Measurements from ENCODE around the gene BPIFB6.

DNA sequence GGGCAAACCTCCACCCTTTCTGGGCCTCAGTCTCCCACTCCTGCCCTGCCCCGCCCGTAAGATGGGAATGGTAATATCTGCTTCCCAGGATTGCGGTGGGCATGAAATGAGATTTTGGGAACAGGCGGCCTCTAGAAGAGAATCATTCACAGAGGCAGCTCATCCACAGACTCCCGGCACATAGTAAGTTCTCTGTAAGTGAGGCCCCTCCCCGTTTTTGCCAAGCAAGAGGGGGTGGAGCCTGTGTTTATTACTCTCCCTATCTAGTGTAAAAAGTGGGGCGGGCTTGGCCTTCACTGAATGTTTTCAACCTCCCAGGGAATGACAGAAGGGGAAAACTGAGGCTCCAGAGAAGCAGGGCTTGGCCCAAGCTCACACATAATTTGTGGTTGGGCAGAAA is 47.3 kb upstream of the BPIFB6 start:
- TF ChIP-seq, protein P1, sequence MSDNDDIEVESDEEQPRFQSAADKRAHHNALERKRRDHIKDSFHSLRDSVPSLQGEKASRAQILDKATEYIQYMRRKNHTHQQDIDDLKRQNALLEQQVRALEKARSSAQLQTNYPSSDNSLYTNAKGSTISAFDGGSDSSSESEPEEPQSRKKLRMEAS (IDR thresholded peaks at IDR 0.05) = no peak
- no peak for TF ChIP-seq YY1 (IDR thresholded peaks at IDR 0.05)
- TF ChIP-seq, protein P2, sequence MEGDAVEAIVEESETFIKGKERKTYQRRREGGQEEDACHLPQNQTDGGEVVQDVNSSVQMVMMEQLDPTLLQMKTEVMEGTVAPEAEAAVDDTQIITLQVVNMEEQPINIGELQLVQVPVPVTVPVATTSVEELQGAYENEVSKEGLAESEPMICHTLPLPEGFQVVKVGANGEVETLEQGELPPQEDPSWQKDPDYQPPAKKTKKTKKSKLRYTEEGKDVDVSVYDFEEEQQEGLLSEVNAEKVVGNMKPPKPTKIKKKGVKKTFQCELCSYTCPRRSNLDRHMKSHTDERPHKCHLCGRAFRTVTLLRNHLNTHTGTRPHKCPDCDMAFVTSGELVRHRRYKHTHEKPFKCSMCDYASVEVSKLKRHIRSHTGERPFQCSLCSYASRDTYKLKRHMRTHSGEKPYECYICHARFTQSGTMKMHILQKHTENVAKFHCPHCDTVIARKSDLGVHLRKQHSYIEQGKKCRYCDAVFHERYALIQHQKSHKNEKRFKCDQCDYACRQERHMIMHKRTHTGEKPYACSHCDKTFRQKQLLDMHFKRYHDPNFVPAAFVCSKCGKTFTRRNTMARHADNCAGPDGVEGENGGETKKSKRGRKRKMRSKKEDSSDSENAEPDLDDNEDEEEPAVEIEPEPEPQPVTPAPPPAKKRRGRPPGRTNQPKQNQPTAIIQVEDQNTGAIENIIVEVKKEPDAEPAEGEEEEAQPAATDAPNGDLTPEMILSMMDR (IDR thresholded peaks at IDR 0.05; ENCODE audit: low read depth, low read length, missing input control) = no peak
- TF ChIP-seq RAD21 (IDR thresholded peaks at IDR 0.05) = no peak
- TF ChIP-seq TAF1 (conservative IDR thresholded peaks at IDR 0.05) = no peak
- no peak for TF ChIP-seq NR2F2 (IDR thresholded peaks at IDR 0.05)
- TF ChIP-seq, protein P3, sequence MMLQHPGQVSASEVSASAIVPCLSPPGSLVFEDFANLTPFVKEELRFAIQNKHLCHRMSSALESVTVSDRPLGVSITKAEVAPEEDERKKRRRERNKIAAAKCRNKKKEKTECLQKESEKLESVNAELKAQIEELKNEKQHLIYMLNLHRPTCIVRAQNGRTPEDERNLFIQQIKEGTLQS (IDR thresholded peaks at IDR 0.05) = no peak
- TF ChIP-seq SP1 (IDR thresholded peaks at IDR 0.05) = no peak
- no peak for TF ChIP-seq JUND (IDR thresholded peaks at IDR 0.05)
- TF ChIP-seq, protein P4, sequence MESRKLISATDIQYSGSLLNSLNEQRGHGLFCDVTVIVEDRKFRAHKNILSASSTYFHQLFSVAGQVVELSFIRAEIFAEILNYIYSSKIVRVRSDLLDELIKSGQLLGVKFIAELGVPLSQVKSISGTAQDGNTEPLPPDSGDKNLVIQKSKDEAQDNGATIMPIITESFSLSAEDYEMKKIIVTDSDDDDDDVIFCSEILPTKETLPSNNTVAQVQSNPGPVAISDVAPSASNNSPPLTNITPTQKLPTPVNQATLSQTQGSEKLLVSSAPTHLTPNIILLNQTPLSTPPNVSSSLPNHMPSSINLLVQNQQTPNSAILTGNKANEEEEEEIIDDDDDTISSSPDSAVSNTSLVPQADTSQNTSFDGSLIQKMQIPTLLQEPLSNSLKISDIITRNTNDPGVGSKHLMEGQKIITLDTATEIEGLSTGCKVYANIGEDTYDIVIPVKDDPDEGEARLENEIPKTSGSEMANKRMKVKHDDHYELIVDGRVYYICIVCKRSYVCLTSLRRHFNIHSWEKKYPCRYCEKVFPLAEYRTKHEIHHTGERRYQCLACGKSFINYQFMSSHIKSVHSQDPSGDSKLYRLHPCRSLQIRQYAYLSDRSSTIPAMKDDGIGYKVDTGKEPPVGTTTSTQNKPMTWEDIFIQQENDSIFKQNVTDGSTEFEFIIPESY (IDR thresholded peaks at IDR 0.05) = no peak
- TF ChIP-seq EGR1 (IDR thresholded peaks at IDR 0.05; ENCODE audit: low read depth in 2 of 2) = no peak
- no peak for TF ChIP-seq REST (IDR thresholded peaks at IDR 0.05)
- TF ChIP-seq RXRA (IDR thresholded peaks at IDR 0.05) = no peak
